Liver (tissue), 3 donors: Measurements from ENCODE around the gene RAB6A.

Experiments
- CTCF ChIP-seq: fragments of 150-350 bp; IDR thresholded peaks from 2 replicates; pipeline ENCODE4 v1.5.1; 2017; ENCODE audit warnings: improper control_type of control experiment, low read depth, low read length; ENCODE audit not compliant: missing input control
- NR2F2 ChIP-seq: IDR thresholded peaks from 2 replicates; pipeline ENCODE4 v1.6.1; 2016; ENCODE audit warnings: antibody characterized with exemption
- RAD21 ChIP-seq, 2 donors: IDR thresholded peaks; 2 replicates each; pipeline ENCODE4 v1.6.1; 2016; ENCODE audit warnings: antibody characterized with exemption in 2 of 2, mild to moderate bottlenecking in 2 of 2
- TAF1 ChIP-seq: conservative IDR thresholded peaks from 2 replicates; pipeline ENCODE4 v1.6.1; 2016; ENCODE audit warnings: antibody characterized with exemption, mild to moderate bottlenecking
- ZBTB33 ChIP-seq: IDR thresholded peaks from 2 replicates; pipeline ENCODE4 v1.6.1; 2016; ENCODE audit warnings: antibody characterized with exemption
- donor health status: healthy.
- donor health status: healthy.

GRCh38 chr11:73784080-73784634, 23.3 kb upstream of the RAB6A start:
- TF ChIP-seq TAF1 (no peak), CTCF (no peak), ZBTB33 (no peak), NR2F2 (no peak), RAD21 (IDR thresholded peaks at IDR 0.05) (no peak)
